MCF 10A (cell line): ENCODE measurements around the gene ADAMTS6. TPM values are rescaled to one million over a fixed set of nuclear protein-coding genes. Genes with fewer than 3 reads are reported as not detected.

Experiments used
- BruUV-seq: library from RNA; stranded (reverse); fragments of 400-500 nt; replicated peaks from 2 replicates; lab custom pipeline; 2021; lab: Mats Ljungman, UMichigan
- CTCF ChIA-PET: fragments of 300-600 bp; sonication (Branson Sonifier 250); formaldehyde crosslinking; extraction: SDS; loops from one replicate; lab custom pipeline; 2021; ENCODE audit warnings: antibody characterized with exemption, inconsistent platforms; lab: Yijun Ruan, JAX
- POLR2A ChIA-PET: fragments of 300-600, 350-650 bp; sonication (Branson Sonifier 250); formaldehyde crosslinking; extraction: SDS; loops from one replicate; lab custom pipeline; 2020; ENCODE audit warnings: antibody characterized with exemption, inconsistent platforms; lab: Yijun Ruan, JAX
- DNase-seq: peaks from one replicate; pipeline ENCODE4 v3.0.0-alpha.2; 2018; ENCODE audit not compliant: unreplicated experiment
- H3K27ac Mint-ChIP-seq: one replicate; pipeline ENCODE4 v1.8.0; 2022; ENCODE audit warnings: mild to moderate bottlenecking, low read depth, mixed read lengths; ENCODE audit not compliant: unreplicated experiment
- H3K27me3 Mint-ChIP-seq: one replicate; pipeline ENCODE4 v1.8.0; 2022; ENCODE audit warnings: mixed read lengths; ENCODE audit not compliant: insufficient read depth, unreplicated experiment
- H3K36me3 Mint-ChIP-seq: one replicate; pipeline ENCODE4 v1.8.0; 2022; ENCODE audit warnings: mild to moderate bottlenecking, moderate library complexity, mixed read lengths; ENCODE audit not compliant: insufficient read depth, unreplicated experiment
- H3K4me1 Mint-ChIP-seq: one replicate; pipeline ENCODE4 v1.8.0; 2022; ENCODE audit warnings: mixed read lengths; ENCODE audit not compliant: insufficient read depth, unreplicated experiment
- H3K4me3 Mint-ChIP-seq: one replicate; pipeline ENCODE4 v1.8.0; 2022; ENCODE audit warnings: mild to moderate bottlenecking, moderate library complexity, mixed read lengths; ENCODE audit not compliant: unreplicated experiment
- H3K9me3 Mint-ChIP-seq: one replicate; pipeline ENCODE4 v1.8.0; 2022; ENCODE audit warnings: mixed read lengths; ENCODE audit not compliant: unreplicated experiment
- intact Hi-C: fragments of 100-400 bp; cut with micrococcal nuclease; formaldehyde crosslinking; loops from 2 replicates; pipeline ENCODE4 v1.14.1; 2022
- total RNA-seq: library from RNA; stranded (reverse); gene quantifications from 2 replicates; pipeline ENCODE4 v1.2.3, GENCODE V29; 2022
- TF ChIP-seq, protein P1 (sequence below): fragments of 200-600 bp; IDR thresholded peaks from one replicate; pipeline ENCODE4 v1.8.0; 2022; ENCODE audit warnings: antibody characterized with exemption, mild to moderate bottlenecking; ENCODE audit not compliant: unreplicated experiment

The ADAMTS6 gene
- total RNA-seq, 1 experiment from 2014 or later = 17.8 TPM

- TF ChIP-seq, protein P1, sequence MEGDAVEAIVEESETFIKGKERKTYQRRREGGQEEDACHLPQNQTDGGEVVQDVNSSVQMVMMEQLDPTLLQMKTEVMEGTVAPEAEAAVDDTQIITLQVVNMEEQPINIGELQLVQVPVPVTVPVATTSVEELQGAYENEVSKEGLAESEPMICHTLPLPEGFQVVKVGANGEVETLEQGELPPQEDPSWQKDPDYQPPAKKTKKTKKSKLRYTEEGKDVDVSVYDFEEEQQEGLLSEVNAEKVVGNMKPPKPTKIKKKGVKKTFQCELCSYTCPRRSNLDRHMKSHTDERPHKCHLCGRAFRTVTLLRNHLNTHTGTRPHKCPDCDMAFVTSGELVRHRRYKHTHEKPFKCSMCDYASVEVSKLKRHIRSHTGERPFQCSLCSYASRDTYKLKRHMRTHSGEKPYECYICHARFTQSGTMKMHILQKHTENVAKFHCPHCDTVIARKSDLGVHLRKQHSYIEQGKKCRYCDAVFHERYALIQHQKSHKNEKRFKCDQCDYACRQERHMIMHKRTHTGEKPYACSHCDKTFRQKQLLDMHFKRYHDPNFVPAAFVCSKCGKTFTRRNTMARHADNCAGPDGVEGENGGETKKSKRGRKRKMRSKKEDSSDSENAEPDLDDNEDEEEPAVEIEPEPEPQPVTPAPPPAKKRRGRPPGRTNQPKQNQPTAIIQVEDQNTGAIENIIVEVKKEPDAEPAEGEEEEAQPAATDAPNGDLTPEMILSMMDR = no peak
- ChIA-PET CTCF (interaction anchor here (0.7 kb wide), 1 partner anchor 10 kb away, joined by 3 read pairs; no protein-coding TSS in a partner anchor), POLR2A (no interaction called here)
- Mint-ChIP-seq H3K27ac (no peak overlapping the region), H3K4me3 (no peak overlapping the region), H3K36me3 (peaks cover 6% of the 10 kb centered on the region), H3K27me3 (no peaks in the 10 kb centered on the region), H3K9me3 (no peaks in the 10 kb centered on the region), H3K4me1 (no peaks in the 10 kb centered on the region)
- no peak for DNase-seq
- intact Hi-C loops = no loop called here
- BruUV-seq = no TSS peak
These were observed 191.0 kb downstream of the ADAMTS6 start for GRCh38 chr5:65290677-65291076.

GRCh38 chr5:65288657-65289056 is 193.1 kb downstream of the ADAMTS6 start:
- CTCF ChIA-PET = interaction anchor here (1.1 kb wide), 1 partner anchor 17 kb away, joined by 3 read pairs; no protein-coding TSS in a partner anchor
- intact Hi-C loops = no loop called here

DNA sequence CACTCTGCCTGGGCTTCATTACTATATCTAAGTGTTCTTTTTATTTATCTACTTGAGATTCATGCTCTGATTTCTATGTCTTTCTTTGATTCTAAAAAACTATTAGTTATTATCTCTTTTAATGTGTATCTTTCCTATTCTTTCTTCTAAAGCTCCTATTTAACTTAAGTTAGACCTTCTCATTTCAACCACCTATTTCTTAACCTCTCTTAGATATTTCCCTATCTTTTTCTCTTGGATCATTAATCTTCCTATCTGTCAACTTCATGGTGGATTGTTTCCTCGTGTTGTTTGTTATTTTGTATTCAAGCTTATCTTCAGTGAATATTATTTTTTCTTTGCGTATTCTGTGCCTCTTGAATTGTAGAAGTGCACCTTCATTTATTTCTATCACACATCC is 202.1 kb downstream of the ADAMTS6 start:
- H3K9me3 Mint-ChIP-seq = peaks cover 8% of the 10 kb centered on the region
- POLR2A ChIA-PET = interaction anchor here (1.6 kb wide), 1 partner anchor 203 kb away, joined by 3 read pairs; the partner anchor contains the start of gene ADAMTS6
- DNase-seq = no peak
- CTCF ChIA-PET = interaction anchor here (0.7 kb wide), 1 partner anchor 1724 kb away, joined by 3 read pairs; no protein-coding TSS in a partner anchor
- H3K27ac Mint-ChIP-seq = no peak overlapping the region
- no TSS peak for BruUV-seq
- peaks cover 4% of the 10 kb centered on the region for H3K36me3 Mint-ChIP-seq
- TF ChIP-seq, protein P1 = no peak
- no peaks in the 10 kb centered on the region for H3K4me1 Mint-ChIP-seq
- intact Hi-C loops = no loop called here
- no peak overlapping the region for H3K4me3 Mint-ChIP-seq
- no peaks in the 10 kb centered on the region for H3K27me3 Mint-ChIP-seq

More at GRCh38 chr5:65288657-65289056, 193.1 kb downstream of the ADAMTS6 start:
- no TSS peak for BruUV-seq
- Mint-ChIP-seq H3K4me1 (no peaks in the 10 kb centered on the region), H3K27me3 (no peaks in the 10 kb centered on the region), H3K36me3 (peaks cover 6% of the 10 kb centered on the region), H3K27ac (no peak overlapping the region), H3K9me3 (no peaks in the 10 kb centered on the region), H3K4me3 (no peak overlapping the region)
- POLR2A ChIA-PET = no interaction called here
- TF ChIP-seq, protein P1 = no peak
- DNase-seq = no peak

DNA sequence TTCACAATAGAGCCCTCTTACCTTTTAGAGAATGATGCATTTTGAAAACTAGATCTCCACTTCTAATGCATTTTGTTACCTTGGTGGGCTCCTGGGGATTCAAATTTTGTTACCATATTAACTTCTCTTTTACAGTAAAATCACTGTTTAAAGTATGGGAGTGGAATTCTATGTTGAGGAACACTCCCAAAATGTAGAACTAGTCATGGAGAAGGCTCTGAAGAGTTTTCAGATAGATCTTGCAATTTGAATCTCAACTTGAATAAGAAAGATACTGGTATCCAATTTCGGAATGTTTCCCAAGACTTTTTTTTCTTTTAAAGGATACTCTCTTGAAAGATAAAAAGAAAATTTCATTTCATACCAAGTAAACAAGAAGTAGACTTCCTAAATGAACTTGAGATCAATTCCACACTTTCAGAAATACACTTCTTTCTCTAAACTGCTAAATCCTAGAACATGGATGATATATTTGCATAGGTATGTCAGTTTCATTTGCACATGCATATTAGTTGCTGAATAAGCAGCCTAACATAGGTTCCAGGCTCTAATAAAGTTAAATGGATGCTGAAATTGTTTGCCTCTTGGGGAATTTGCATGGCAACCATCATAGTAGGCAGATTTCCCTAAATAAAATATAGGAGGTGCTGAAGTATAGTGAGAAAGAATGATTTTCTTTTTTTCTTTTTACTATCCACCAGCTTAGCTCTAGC is 205.4 kb downstream of the ADAMTS6 start:
- Mint-ChIP-seq H3K4me3 (no peak overlapping the region), H3K27ac (no peak overlapping the region), H3K4me1 (no peaks in the 10 kb centered on the region), H3K9me3 (peaks cover 8% of the 10 kb centered on the region), H3K36me3 (no peaks in the 10 kb centered on the region), H3K27me3 (no peaks in the 10 kb centered on the region)
- CTCF ChIA-PET = no interaction called here
- no TSS peak for BruUV-seq
- POLR2A ChIA-PET = no interaction called here
- DNase-seq = no peak
- intact Hi-C loops = no loop called here
- TF ChIP-seq, protein P1 = no peak
